ENCODE results near the gene ANK3. TPM values are rescaled to one million over a fixed set of nuclear protein-coding genes. Genes with fewer than 3 reads are reported as not detected.

Gene ANK3
- total RNA-seq, 2 experiments from 2014 or later: 43.5 to 47.1 TPM

- Mint-ChIP-seq H3K9me3 (no peaks in the 10 kb centered on the region), H3K36me3 (ENCODE audit: low read depth) (no peaks in the 10 kb centered on the region), H3K27ac (no peak overlapping the region), H3K27me3 (no peaks in the 10 kb centered on the region), H3K4me1 (peaks cover 17% of the 10 kb centered on the region), H3K4me3 (no peak overlapping the region)
- DNase-seq: no peak
- ChIA-PET CTCF (no interaction called here), POLR2A (no interaction called here)
Measured at GRCh38 chr10:60423920-60424319, 34.2 kb upstream of the ANK3 start.

GRCh38 chr10:60422809-60423208 lies 33.1 kb upstream of the ANK3 start:
- Mint-ChIP-seq H3K36me3 (ENCODE audit: low read depth) (no peaks in the 10 kb centered on the region), H3K4me3 (no peak overlapping the region), H3K9me3 (no peaks in the 10 kb centered on the region), H3K27ac (no peak overlapping the region), H3K27me3 (no peaks in the 10 kb centered on the region), H3K4me1 (peaks cover 9% of the 10 kb centered on the region)
- no peak for DNase-seq
- POLR2A ChIA-PET: interaction anchor here (0.6 kb wide), 2 partner anchors 29 to 51 kb away, joined by 3 read pairs; no protein-coding TSS in a partner anchor
- CTCF ChIA-PET: no interaction called here

GRCh38 chr10:60420991-60421894 lies 31.6 kb upstream of the ANK3 start:
- no peaks in the 10 kb centered on the region for H3K9me3 Mint-ChIP-seq
- H3K4me3 Mint-ChIP-seq: no peak overlapping the region

GRCh38 chr10:60419249-60419648 lies 29.6 kb upstream of the ANK3 start:
- no peak overlapping the region for H3K4me3 Mint-ChIP-seq
- no peaks in the 10 kb centered on the region for H3K36me3 Mint-ChIP-seq (ENCODE audit: low read depth)
- no peaks in the 10 kb centered on the region for H3K27me3 Mint-ChIP-seq
- DNase-seq: no peak
- H3K4me1 Mint-ChIP-seq: no peaks in the 10 kb centered on the region
- ChIA-PET POLR2A (no interaction called here), CTCF (interaction anchor here (1.5 kb wide), 1 partner anchor 10 kb away, joined by 4 read pairs; no protein-coding TSS in a partner anchor)
- no peaks in the 10 kb centered on the region for H3K9me3 Mint-ChIP-seq
- no peak overlapping the region for H3K27ac Mint-ChIP-seq

More at GRCh38 chr10:60420991-60421894, 31.6 kb upstream of the ANK3 start:
- Mint-ChIP-seq H3K36me3 (ENCODE audit: low read depth) (no peaks in the 10 kb centered on the region), H3K27ac (no peak overlapping the region), H3K27me3 (no peaks in the 10 kb centered on the region), H3K4me1 (no peaks in the 10 kb centered on the region)
- CTCF ChIA-PET: no interaction called here
- no peak for DNase-seq
- POLR2A ChIA-PET: no interaction called here

- H3K9me3 Mint-ChIP-seq: no peaks in the 10 kb centered on the region
- ChIA-PET POLR2A (no interaction called here), CTCF (no interaction called here)
- no peaks in the 10 kb centered on the region for H3K27me3 Mint-ChIP-seq
- no peak for DNase-seq
- H3K4me3 Mint-ChIP-seq: no peak overlapping the region
- H3K36me3 Mint-ChIP-seq (ENCODE audit: low read depth): no peaks in the 10 kb centered on the region
- H3K27ac Mint-ChIP-seq: no peak overlapping the region
- no peaks in the 10 kb centered on the region for H3K4me1 Mint-ChIP-seq
Measured at GRCh38 chr10:60417901-60418300, 28.2 kb upstream of the ANK3 start.

- no peak for DNase-seq
- ChIA-PET POLR2A (no interaction called here), CTCF (no interaction called here)
- no peaks in the 10 kb centered on the region for H3K9me3 Mint-ChIP-seq
- no peaks in the 10 kb centered on the region for H3K27me3 Mint-ChIP-seq
- no peaks in the 10 kb centered on the region for H3K36me3 Mint-ChIP-seq (ENCODE audit: low read depth)
- H3K4me1 Mint-ChIP-seq: no peaks in the 10 kb centered on the region
- H3K4me3 Mint-ChIP-seq: no peak overlapping the region
- no peak overlapping the region for H3K27ac Mint-ChIP-seq
Measured at GRCh38 chr10:60417024-60417423, 27.3 kb upstream of the ANK3 start.

GRCh38 chr10:60414877-60415585 lies 25.4 kb upstream of the ANK3 start:
- Mint-ChIP-seq H3K36me3 (ENCODE audit: low read depth) (peaks cover 2% of the 10 kb centered on the region), H3K27me3 (no peaks in the 10 kb centered on the region), H3K27ac (no peak overlapping the region), H3K4me1 (no peaks in the 10 kb centered on the region), H3K4me3 (no peak overlapping the region), H3K9me3 (no peaks in the 10 kb centered on the region)
- POLR2A ChIA-PET: no interaction called here
- CTCF ChIA-PET: no interaction called here
- no peak for DNase-seq

- Mint-ChIP-seq H3K9me3 (no peaks in the 10 kb centered on the region), H3K4me3 (no peak overlapping the region), H3K4me1 (no peaks in the 10 kb centered on the region), H3K27me3 (no peaks in the 10 kb centered on the region), H3K27ac (no peak overlapping the region), H3K36me3 (ENCODE audit: low read depth) (peaks cover 2% of the 10 kb centered on the region)
- POLR2A ChIA-PET: no interaction called here
- DNase-seq: no peak
- CTCF ChIA-PET: no interaction called here
Measured at GRCh38 chr10:60414111-60414510, 24.4 kb upstream of the ANK3 start.

- no peaks in the 10 kb centered on the region for H3K9me3 Mint-ChIP-seq
- no peak overlapping the region for H3K27ac Mint-ChIP-seq
- DNase-seq: no peak
- H3K4me1 Mint-ChIP-seq: no peaks in the 10 kb centered on the region
- H3K27me3 Mint-ChIP-seq: no peaks in the 10 kb centered on the region
- no peak overlapping the region for H3K4me3 Mint-ChIP-seq
- POLR2A ChIA-PET: no interaction called here
- peaks cover 2% of the 10 kb centered on the region for H3K36me3 Mint-ChIP-seq (ENCODE audit: low read depth)
- CTCF ChIA-PET: no interaction called here
Measured at GRCh38 chr10:60413306-60414012, 23.8 kb upstream of the ANK3 start.

- ChIA-PET POLR2A (no interaction called here), CTCF (interaction anchor here (1.2 kb wide), 1 partner anchor 14 kb away, joined by 3 read pairs; no protein-coding TSS in a partner anchor)
- no peak for DNase-seq
- H3K27ac Mint-ChIP-seq: no peak overlapping the region
- H3K27me3 Mint-ChIP-seq: no peaks in the 10 kb centered on the region
- H3K4me1 Mint-ChIP-seq: no peaks in the 10 kb centered on the region
- H3K9me3 Mint-ChIP-seq: no peaks in the 10 kb centered on the region
- peaks cover 2% of the 10 kb centered on the region for H3K36me3 Mint-ChIP-seq (ENCODE audit: low read depth)
- no peak overlapping the region for H3K4me3 Mint-ChIP-seq
Measured at GRCh38 chr10:60410970-60411369, 21.3 kb upstream of the ANK3 start.

GRCh38 chr10:60409202-60409601 lies 19.5 kb upstream of the ANK3 start:
- Mint-ChIP-seq H3K4me3 (no peak overlapping the region), H3K9me3 (no peaks in the 10 kb centered on the region), H3K4me1 (no peaks in the 10 kb centered on the region), H3K27ac (no peak overlapping the region), H3K36me3 (ENCODE audit: low read depth) (peaks cover 2% of the 10 kb centered on the region), H3K27me3 (no peaks in the 10 kb centered on the region)
- POLR2A ChIA-PET: no interaction called here
- DNase-seq: no peak
- CTCF ChIA-PET: interaction anchor here (1.4 kb wide), 1 partner anchor 10 kb away, joined by 4 read pairs; no protein-coding TSS in a partner anchor

- peaks cover 2% of the 10 kb centered on the region for H3K36me3 Mint-ChIP-seq (ENCODE audit: low read depth)
- peaks cover 2% of the 10 kb centered on the region for H3K9me3 Mint-ChIP-seq
- ChIA-PET POLR2A (no interaction called here), CTCF (no interaction called here)
- no peak overlapping the region for H3K4me3 Mint-ChIP-seq
- no peaks in the 10 kb centered on the region for H3K4me1 Mint-ChIP-seq
- no peak for DNase-seq
- no peaks in the 10 kb centered on the region for H3K27me3 Mint-ChIP-seq
- H3K27ac Mint-ChIP-seq: no peak overlapping the region
Measured at GRCh38 chr10:60406182-60406581, 16.5 kb upstream of the ANK3 start.

GRCh38 chr10:60405172-60405571 lies 15.5 kb upstream of the ANK3 start:
- CTCF ChIA-PET: no interaction called here
- Mint-ChIP-seq H3K27ac (no peak overlapping the region), H3K4me3 (no peak overlapping the region), H3K4me1 (no peaks in the 10 kb centered on the region), H3K27me3 (no peaks in the 10 kb centered on the region), H3K36me3 (ENCODE audit: low read depth) (no peaks in the 10 kb centered on the region), H3K9me3 (peaks cover 2% of the 10 kb centered on the region)
- POLR2A ChIA-PET: no interaction called here
- no peak for DNase-seq
